ENCODE data around the gene KCND2.

KCND2 gene

GRCh38 chr7:120413164-120413563 lies 140.2 kb downstream of the KCND2 start:
- no peak overlapping the region for H3K4me3 ChIP-seq (ENCODE audit: control insufficient read depth, low read depth, low read length)
- DNase-seq (ENCODE audit: low read depth), result no peak
- TF ChIP-seq, protein P1, sequence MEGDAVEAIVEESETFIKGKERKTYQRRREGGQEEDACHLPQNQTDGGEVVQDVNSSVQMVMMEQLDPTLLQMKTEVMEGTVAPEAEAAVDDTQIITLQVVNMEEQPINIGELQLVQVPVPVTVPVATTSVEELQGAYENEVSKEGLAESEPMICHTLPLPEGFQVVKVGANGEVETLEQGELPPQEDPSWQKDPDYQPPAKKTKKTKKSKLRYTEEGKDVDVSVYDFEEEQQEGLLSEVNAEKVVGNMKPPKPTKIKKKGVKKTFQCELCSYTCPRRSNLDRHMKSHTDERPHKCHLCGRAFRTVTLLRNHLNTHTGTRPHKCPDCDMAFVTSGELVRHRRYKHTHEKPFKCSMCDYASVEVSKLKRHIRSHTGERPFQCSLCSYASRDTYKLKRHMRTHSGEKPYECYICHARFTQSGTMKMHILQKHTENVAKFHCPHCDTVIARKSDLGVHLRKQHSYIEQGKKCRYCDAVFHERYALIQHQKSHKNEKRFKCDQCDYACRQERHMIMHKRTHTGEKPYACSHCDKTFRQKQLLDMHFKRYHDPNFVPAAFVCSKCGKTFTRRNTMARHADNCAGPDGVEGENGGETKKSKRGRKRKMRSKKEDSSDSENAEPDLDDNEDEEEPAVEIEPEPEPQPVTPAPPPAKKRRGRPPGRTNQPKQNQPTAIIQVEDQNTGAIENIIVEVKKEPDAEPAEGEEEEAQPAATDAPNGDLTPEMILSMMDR (conservative IDR thresholded peaks at IDR 0.05; ENCODE audit: control insufficient read depth, insufficient read depth, low read depth, low read length), result no peak

GRCh38 chr7:120417244-120417979 lies 144.4 kb downstream of the KCND2 start:
- TF ChIP-seq, protein P1 (conservative IDR thresholded peaks at IDR 0.05; ENCODE audit: control insufficient read depth, insufficient read depth, low read depth, low read length), result no peak
- no peak overlapping the region for H3K4me3 ChIP-seq (ENCODE audit: control insufficient read depth, low read depth, low read length)
- no peak for DNase-seq (ENCODE audit: low read depth)

DNA sequence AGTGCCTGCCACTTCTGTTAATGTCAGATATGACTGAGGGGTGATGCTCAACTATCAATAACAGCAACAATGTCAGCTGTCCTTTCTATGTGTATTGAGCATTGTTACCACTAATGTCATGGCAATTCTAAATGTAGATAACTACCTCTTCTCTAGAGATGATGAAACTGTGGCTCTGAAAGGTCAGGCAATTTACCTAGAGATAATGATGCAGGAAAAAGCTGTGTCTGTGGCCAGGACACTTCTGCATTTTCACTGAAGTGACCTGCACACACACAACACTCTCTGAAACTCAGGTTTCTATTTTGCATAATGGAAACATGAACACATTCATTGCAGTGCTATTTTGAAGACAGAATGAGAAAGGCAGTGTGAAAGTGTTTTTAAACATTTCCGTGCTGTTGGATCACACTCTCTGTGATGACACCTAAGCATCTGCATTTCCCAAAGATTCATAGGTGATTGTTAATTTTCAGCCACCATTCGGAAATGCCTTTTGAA lies 148.2 kb downstream of the KCND2 start:
- DNase-seq (ENCODE audit: low read depth), result no peak
- no peak overlapping the region for H3K4me3 ChIP-seq (ENCODE audit: control insufficient read depth, low read depth, low read length)
- TF ChIP-seq, protein P1 (conservative IDR thresholded peaks at IDR 0.05; ENCODE audit: control insufficient read depth, insufficient read depth, low read depth, low read length), result no peak

DNA sequence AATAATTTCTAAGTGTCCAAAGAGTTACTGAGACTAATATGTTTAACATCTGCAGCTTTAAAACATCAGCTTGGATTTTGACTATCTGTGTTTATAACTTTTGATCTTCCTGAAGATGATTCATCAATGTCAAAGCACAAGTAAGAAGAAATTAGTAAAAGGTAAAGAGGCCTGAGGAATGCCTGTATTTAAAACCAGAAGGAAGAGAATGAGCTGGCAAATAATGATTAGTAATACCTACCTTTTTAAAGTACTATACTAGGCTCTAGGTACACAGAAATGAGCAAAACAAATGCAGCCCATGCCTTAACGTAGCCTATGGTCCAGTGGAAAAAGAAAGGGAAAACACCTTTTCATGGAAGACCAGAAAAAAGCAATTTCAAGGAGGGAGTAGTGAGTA lies 158.0 kb downstream of the KCND2 start:
- TF ChIP-seq, protein P1 (conservative IDR thresholded peaks at IDR 0.05; ENCODE audit: control insufficient read depth, insufficient read depth, low read depth, low read length), result no peak
- DNase-seq (ENCODE audit: low read depth), result no peak
- H3K4me3 ChIP-seq (ENCODE audit: control insufficient read depth, low read depth, low read length), result no peak overlapping the region

DNA sequence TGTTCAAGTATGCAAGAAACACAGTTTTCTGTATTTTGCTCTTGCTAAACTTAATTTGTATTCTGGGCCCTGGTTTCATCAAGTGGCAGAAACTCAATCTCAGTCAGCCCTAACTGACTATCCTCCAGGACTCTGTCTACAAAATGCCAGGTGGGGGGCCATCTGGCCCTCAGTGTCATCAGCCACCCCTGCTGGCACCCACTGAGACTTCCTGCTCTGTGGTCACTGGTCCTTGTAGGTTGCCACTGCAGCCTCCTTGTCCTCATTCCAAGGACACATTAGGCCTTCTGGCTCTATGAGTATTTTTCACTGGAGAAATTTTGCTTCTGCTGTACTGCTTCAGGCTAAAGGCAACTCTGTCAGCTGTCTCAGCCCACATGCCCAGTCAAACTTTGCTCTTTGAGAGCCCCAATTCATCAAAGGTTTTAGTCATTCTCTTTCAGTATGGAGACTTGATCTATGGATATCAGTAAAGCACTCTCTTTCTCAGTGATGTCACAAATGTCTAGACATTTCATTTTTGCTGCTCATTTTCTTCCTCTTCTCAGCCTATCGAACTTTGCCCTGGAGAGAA lies 163.6 kb downstream of the KCND2 start:
- H3K4me3 ChIP-seq (ENCODE audit: control insufficient read depth, low read depth, low read length), result no peak overlapping the region
- no peak for DNase-seq (ENCODE audit: low read depth)
- TF ChIP-seq, protein P1 (conservative IDR thresholded peaks at IDR 0.05; ENCODE audit: control insufficient read depth, insufficient read depth, low read depth, low read length), result no peak

- DNase-seq (ENCODE audit: low read depth), result no peak
- H3K4me3 ChIP-seq (ENCODE audit: control insufficient read depth, low read depth, low read length), result no peak overlapping the region
- TF ChIP-seq, protein P1 (conservative IDR thresholded peaks at IDR 0.05; ENCODE audit: control insufficient read depth, insufficient read depth, low read depth, low read length), result no peak
Measured at GRCh38 chr7:120441850-120442249, 168.9 kb downstream of the KCND2 start.

Data from fibroblast of mammary gland (primary cell).